HG02840 (cell line): ENCODE data around the gene EGLN1.
"Not testable (repeated sequence)": the region's sequence is repeated elsewhere in the genome, so short reads cannot be mapped to it uniquely, and the experiment has no call there.

Experiments used
- ATAC-seq: cut with Tn5 transposase; IDR thresholded peaks from one replicate; pipeline ENCODE4 v1.9.1; 2021; ENCODE audit warnings: mild to moderate bottlenecking, moderate library complexity, moderate number of reproducible peaks; ENCODE audit not compliant: unreplicated experiment, low FRiP score

EGLN1 gene

DNA sequence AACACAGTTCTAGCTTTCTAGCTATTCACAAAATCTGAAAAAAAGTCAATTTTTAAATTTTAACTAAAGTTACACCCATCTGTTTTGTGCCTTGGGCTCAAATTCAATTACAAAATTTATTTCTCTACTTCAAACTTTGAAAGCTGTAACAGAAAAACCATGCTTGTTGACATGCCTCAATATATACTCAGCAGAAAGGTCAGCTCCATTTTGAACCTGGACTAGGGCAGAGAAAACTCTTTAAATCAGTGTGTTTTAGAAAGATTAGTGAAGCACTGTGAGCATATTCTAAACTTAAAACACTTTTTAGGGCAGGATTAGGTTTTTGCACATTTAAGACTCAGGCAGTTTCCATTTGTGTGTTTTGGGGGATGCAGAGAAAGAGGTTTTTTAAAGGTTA, 49.6 kb downstream of the EGLN1 start:
- ATAC-seq, result no peak

GRCh38 chr1:231369282-231369681, 52.8 kb downstream of the EGLN1 start:
- no peak for ATAC-seq

- ATAC-seq, result no peak
Observed at GRCh38 chr1:231364192-231364591, 57.9 kb downstream of the EGLN1 start.

DNA sequence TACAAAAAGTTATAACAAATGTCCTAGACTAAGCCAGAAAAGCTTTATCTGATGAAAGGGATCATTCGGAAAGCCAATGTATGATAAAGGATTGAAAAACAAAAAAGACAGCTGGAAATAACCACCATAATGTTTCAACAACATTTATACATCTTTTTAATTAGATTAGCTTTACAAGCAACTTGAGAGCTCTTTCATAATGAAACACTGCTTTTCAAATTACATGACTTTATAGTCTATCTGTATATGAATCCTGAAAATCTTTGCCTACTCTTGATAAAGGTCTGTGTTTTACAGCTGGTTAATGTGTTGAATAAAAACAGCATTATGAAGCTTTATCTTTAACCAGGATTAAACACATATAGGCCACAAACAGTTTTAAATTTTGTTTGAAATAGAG, 58.5 kb downstream of the EGLN1 start:
- ATAC-seq, result no peak

- no peak for ATAC-seq
Observed at GRCh38 chr1:231362325-231362724, 59.8 kb downstream of the EGLN1 start.

- no peak for ATAC-seq
Observed at GRCh38 chr1:231359113-231359512, 63.0 kb downstream of the EGLN1 start.

GRCh38 chr1:231357831-231358354, 64.2 kb downstream of the EGLN1 start:
- no peak for ATAC-seq

DNA sequence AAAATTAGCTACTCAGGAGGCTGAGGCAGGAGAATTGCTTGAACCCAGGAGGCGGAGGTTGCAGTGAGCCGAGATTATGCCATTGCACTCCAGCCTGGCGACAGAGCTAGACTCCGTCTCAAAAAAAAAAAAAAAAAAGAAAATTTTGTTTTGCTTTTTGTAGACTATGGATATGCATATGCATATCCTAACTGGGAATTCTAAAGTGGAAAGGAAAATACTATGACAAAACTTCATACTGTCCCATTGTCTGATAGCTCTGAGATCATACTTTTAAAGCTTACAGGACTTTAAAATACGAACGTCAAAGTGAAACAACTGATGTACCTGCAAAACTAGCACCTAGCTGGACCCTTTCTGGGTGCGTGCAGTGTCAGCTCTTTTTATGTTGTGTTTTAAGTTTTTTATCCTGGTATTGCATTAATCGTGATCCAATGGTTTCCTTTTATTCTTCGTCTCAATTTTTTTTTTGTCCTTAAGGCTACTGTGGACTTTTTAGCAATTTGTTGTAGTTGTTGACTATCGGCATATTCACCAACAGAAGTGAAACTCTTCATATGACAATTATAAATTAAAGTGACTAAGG, 64.8 kb downstream of the EGLN1 start:
- ATAC-seq, result no peak

GRCh38 chr1:231355171-231355570, 66.9 kb downstream of the EGLN1 start:
- no peak for ATAC-seq

- no peak for ATAC-seq
Observed at GRCh38 chr1:231354330-231355020, 67.6 kb downstream of the EGLN1 start.

- ATAC-seq, result no peak
Observed at GRCh38 chr1:231353086-231353485, 69.0 kb downstream of the EGLN1 start.

DNA sequence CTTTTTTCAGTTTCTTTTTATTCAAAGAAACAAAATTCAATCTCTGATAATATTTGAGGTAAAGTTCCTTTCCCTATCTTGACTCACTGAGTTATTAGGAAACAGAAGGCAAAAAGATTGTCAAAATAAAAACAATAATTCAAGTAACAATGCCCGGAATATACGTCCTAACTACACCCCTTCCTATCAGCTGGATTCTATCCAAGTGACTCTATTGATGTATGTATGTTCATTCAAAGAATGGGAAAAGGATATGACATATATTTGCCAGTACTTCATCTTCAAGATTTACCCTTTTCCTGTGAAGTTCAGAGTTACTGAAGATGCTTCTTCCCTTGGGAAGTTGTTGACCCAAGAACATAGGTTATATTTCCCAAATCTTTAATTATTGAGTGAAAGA, 70.3 kb downstream of the EGLN1 start:
- ATAC-seq, result no peak

DNA sequence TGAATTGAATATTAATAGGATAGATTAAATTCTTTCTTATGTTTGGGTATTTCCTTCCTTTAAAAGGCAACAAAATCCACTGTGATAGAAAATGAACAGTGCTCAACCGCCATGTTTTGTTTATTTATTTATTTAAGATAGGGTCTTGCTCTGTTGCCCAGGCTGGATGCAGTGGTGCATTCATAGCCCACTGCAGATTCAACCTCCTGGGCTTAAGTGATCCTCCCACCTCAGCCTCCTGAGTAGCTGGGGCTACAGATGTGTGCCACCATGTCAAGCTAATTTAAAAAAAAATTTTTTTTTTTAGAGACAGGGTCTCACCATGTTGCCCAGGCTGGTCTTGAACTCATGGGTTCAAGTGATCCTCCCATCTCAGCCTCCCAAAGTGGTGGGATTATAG, 73.2 kb downstream of the EGLN1 start:
- ATAC-seq, result not testable (repeated sequence)

- no peak for ATAC-seq
Observed at GRCh38 chr1:231348442-231348841, 73.6 kb downstream of the EGLN1 start.

DNA sequence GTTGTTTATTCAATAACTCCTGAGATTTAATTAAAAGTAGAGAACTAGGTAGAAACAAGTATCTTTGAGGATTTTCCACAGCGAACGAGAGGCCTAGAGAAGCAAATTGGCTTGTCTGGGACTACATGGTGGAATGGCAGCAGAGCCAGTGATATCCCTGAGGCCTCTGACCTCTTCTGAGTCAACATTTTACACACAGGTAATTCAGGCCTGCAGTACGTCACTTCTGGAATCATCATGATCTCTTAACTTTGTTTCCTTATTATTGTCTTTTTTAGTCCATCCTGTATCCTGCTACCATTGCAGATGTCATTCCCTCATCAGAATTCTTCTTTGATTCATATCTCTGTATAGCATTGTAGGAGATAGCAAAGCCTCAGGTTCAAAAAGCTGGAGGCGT, 74.1 kb downstream of the EGLN1 start:
- no peak for ATAC-seq

DNA sequence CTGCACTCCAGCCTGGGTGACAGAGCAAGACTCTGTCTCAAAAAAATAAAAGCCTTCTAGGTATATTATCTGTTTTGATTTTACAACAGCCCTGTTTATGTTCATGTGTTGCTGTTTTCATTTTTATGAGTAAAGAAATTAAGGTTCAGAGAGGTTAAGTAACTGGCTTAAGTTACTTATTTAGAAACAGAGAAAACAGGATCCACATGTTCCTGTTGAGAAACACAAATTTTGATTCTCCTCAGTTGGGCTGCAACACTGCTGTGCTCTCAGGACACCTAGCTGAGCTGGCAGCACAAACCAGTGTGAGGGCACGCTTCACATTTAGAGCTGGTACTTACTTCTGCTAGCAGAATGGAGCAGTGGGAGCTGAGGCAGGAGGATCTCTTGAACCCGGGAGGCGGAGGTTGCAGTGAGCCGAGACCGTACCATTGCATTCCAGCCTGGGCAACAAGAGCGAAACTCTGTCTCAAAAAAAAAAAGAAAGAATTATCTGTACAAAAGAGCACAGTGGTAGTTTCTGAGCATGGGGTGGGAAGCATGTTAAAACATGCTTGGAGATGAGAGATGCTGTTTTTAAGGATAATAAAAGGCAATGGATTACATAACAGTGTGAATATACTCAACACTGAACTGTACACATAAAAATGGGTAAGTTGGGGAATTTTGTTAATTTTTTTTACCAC, 81.6 kb downstream of the EGLN1 start:
- no peak for ATAC-seq

GRCh38 chr1:231338270-231339128, 83.6 kb downstream of the EGLN1 start, which contains the start of gene SPRTN:
Gene SPRTN (plus strand): TSS chr1:231338293. CDS start chr1:231338384, 91 bp downstream.
- ATAC-seq, result no peak

GRCh38 chr1:231337472-231338269, 84.4 kb downstream of the EGLN1 start, which contains the start of gene EXOC8:
Gene EXOC8 (minus strand): TSS chr1:231337852. CDS start chr1:231337745, 107 bp downstream.
- ATAC-seq, result peak; percentile 82

- ATAC-seq, result peak; percentile 25
Observed at GRCh38 chr1:231337043-231337471, 85.0 kb downstream of the EGLN1 start.
